ENCODE data around the gene CDH4. TPM values are rescaled to one million over a fixed set of nuclear protein-coding genes. Genes with fewer than 3 reads are reported as not detected.
A peak's percentile ranks its signal among the peaks of the same experiment; 100 is the strongest.
"Not testable (repeated sequence)": the region's sequence is repeated elsewhere in the genome, so short reads cannot be mapped to it uniquely, and the experiment has no call there.

Gene CDH4
- total RNA-seq, 2 donors from 2014 or later = 0.06 to 0.08 TPM

- ATAC-seq (no peak), DNase-seq (no peak)
- intact Hi-C loops (cut with DNase I) = no loop called here
Observed at GRCh38 chr20:61973515-61974356, 721.7 kb downstream of the CDH4 start.

GRCh38 chr20:61974357-61974665, 722.2 kb downstream of the CDH4 start:
- DNase-seq = no peak
- intact Hi-C loops (cut with DNase I) = no loop called here
- ATAC-seq = no peak

- no peak for ATAC-seq
- intact Hi-C loops (cut with DNase I) = no loop called here
- no peak for DNase-seq
Observed at GRCh38 chr20:61975407-61976129, 723.5 kb downstream of the CDH4 start.

DNA sequence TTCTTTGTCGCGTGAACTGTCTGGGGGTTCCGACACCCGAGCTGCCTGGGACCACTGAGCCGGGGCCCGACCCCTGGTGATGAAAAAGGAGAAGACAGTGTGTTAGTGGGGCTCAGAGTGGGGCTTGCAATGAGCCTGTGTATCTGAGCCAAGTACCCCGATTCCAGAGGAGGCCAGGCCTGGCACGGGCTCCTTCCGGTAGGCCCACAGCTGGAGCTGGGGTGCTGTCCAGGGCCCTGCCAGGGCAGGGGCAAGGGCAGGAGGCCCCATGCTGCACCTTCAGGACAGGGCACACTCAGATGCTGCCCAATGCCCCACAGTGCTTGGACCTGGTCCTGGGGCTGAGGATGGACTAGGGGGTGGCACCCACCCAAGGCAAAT, 724.2 kb downstream of the CDH4 start:
- ATAC-seq (no peak), DNase-seq (no peak)
- intact Hi-C loops (cut with DNase I) = no loop called here

- intact Hi-C loops (cut with DNase I) = no loop called here
- DNase-seq = no peak
- ATAC-seq = no peak
Observed at GRCh38 chr20:61976644-61977418, 724.8 kb downstream of the CDH4 start.

DNA sequence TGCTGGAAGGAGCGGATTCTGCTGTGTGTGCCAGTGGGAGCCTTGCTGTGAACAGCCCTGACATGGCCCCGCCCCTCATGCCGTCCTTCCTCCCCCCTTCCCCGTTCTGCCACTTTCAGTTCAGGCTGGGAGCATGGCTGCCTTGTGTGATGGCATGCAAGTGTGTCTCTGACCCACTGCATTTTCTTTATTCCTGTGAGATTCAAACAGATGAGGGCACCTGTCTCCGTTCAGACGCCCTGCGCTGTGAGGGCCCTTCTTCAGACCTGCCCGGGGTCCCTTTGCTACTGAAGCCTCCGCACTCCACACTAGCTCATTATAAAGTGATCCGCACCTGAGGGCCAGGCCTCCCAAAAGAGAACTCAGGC, 725.3 kb downstream of the CDH4 start:
- no peak for DNase-seq
- ATAC-seq = no peak
- intact Hi-C loops (cut with DNase I) = no loop called here

- DNase-seq (no peak), ATAC-seq (no peak)
- intact Hi-C loops (cut with DNase I) = no loop called here
Observed at GRCh38 chr20:61978491-61978890, 726.4 kb downstream of the CDH4 start.

GRCh38 chr20:61979090-61979489, 727.0 kb downstream of the CDH4 start:
- intact Hi-C loops (cut with DNase I) = no loop called here
- DNase-seq = no peak

DNA sequence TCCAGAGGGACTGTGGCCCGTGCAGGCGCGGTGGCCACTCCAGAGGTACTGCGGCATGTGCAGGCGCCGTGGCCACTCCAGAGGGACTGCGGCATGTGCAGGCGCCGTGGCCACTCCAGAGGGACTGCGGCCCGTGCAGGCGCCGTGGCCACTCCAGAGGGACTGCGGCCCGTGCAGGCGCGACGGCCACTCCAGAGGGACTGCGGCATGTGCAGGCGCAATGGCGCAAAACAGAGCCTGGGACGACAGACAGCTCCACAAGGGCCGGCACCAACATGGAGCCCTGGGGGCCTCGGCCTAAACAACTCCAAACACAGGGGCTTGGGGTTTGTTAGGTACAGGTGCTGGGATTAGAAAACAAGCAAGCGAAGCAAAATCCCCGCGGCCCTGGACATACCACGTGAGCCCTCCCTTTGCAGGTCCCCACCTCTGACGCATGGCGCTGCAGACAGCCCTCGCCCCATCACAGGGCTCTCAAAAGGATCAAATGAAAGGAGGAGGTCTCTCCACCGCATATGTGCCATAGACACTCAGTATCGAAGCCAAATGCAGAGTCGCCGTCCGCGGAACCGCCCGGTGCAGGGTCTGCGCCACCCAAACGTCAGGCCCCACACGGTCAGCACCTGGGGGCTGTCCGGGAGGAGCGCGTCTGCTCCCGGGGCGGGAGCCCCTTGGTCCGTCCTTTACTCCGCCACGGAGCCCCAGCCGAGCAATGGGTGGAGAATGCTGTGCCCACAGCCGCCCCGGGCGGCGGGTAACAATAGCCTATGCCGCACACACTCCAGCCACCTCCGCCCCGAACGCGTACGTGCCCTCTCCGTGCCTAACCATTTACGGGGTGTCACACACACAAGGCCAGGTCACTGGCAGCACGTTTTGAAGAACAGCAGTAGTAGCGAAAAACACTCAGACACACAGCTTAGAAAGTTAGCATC, 727.9 kb downstream of the CDH4 start:
- ATAC-seq (no peak), DNase-seq (no peak)
- intact Hi-C loops (cut with DNase I) = no loop called here

More at GRCh38 chr20:61979090-61979489, 727.0 kb downstream of the CDH4 start:
- no peak for ATAC-seq

GRCh38 chr20:61980647-61981583, 728.9 kb downstream of the CDH4 start:
- DNase-seq = peak; percentile 51

GRCh38 chr20:61981691-61982090, 729.6 kb downstream of the CDH4 start:
- not testable (repeated sequence) for DNase-seq, ATAC-seq

More at GRCh38 chr20:61980647-61981583, 728.9 kb downstream of the CDH4 start:
- peak; percentile 47 to 62 for ATAC-seq
- intact Hi-C loops (cut with DNase I) = no loop called here

GRCh38 chr20:61982191-61982950, 730.3 kb downstream of the CDH4 start:
- DNase-seq (no peak), ATAC-seq (no peak)
- intact Hi-C loops (cut with DNase I) = no loop called here

More at GRCh38 chr20:61981691-61982090, 729.6 kb downstream of the CDH4 start:
- intact Hi-C loops (cut with DNase I) = not testable (repeated sequence)

- DNase-seq (no peak), ATAC-seq (no peak)
Observed at GRCh38 chr20:61982951-61983315, 730.9 kb downstream of the CDH4 start.

DNA sequence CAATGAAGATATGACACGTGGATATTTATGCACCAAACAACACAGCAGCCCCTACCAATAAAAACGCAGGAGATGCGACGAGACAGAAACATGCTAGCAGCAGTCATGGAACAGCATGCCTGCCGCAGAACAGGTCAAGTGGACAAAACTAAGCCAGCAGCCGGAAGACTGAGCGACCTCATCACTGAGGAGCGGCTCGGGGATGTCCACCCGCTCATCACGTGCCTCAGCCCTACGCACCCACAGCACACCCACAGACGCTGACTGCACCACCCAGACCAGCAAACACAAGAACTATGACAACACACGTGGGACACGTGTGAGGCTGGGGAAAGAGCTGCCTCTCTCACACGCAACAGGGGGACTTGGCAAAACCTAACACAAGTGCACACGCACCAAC, 731.9 kb downstream of the CDH4 start:
- DNase-seq = no peak
- no peak for ATAC-seq
- intact Hi-C loops (cut with DNase I) = no loop called here

More at GRCh38 chr20:61982951-61983315, 730.9 kb downstream of the CDH4 start:
- intact Hi-C loops (cut with DNase I) = no loop called here

- ATAC-seq; intact Hi-C loops (cut with DNase I): not testable (repeated sequence)
- peak; percentile 5 for DNase-seq
Observed at GRCh38 chr20:61984431-61984830, 732.4 kb downstream of the CDH4 start.

GRCh38 chr20:61985096-61985495, 733.0 kb downstream of the CDH4 start:
- intact Hi-C loops (cut with DNase I) = no loop called here
- DNase-seq = peak; percentile 12

DNA sequence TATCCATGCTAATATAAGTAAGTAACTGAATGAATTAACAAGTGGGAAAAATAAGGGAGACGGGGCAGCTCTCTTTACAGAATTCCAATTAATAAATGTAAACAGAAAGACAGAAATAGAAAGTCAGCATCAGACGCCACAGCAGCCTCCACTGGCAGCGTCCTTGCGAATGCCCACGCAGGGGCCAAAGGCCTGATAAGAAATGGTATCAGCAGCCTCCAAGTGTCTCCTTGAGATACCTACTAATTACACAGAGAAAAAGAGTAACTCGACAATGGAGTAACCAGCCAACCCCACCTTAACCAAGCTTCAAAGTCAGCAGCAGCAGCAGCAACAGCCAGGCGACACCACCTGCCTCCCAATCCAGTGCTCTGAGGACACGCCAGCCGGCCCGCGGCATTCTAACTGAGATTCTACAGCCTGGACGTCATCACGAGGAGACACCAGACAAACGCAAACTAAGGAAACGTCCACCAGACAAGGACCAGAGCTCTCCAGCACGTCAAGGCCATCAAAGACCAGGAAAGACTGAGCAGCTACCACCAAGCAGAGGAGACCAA, 734.8 kb downstream of the CDH4 start:
- ATAC-seq (peak in 1 of 2 donors; percentile 63), DNase-seq (peak; percentile 13)
- intact Hi-C loops (cut with DNase I) = no loop called here

More at GRCh38 chr20:61985096-61985495, 733.0 kb downstream of the CDH4 start:
- no peak for ATAC-seq
